ENCODE results near the gene PKDCC. TPM values are rescaled to one million over a fixed set of nuclear protein-coding genes. Genes with fewer than 3 reads are reported as not detected.

The PKDCC gene
- total and polyA plus RNA-seq, 2 of the 13 experiments (the other 11 are each of a cell fraction or from before 2014, with no cell fraction given): 52.6 to 58.8 TPM

DNA sequence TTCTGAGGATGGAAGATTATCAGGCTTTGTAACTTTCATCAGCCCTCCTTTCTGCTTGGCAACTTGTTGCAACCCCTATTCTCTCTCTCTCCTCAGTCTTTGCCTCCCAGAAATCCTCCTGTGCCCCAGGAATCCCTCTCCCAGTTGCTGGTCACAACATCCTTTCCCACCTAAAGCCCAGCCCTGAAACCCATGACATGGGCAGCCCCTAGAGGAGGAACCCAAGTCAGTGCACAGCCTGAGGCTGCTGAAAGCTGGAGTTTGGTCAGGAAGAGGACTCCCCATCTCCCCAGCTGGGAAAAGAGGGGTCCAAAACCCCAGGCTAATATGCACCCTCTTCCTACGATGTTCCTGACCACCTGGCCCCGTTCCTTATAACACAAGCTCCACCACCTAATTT lies 29.5 kb downstream of the PKDCC start (continued):
- TF ChIP-seq, protein P1, sequence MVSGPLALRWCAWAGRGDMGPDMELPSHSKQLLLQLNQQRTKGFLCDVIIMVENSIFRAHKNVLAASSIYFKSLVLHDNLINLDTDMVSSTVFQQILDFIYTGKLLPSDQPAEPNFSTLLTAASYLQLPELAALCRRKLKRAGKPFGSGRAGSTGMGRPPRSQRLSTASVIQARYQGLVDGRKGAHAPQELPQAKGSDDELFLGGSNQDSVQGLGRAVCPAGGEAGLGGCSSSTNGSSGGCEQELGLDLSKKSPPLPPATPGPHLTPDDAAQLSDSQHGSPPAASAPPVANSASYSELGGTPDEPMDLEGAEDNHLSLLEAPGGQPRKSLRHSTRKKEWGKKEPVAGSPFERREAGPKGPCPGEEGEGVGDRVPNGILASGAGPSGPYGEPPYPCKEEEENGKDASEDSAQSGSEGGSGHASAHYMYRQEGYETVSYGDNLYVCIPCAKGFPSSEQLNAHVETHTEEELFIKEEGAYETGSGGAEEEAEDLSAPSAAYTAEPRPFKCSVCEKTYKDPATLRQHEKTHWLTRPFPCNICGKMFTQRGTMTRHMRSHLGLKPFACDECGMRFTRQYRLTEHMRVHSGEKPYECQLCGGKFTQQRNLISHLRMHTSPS (CRISPR knock-in tag; IDR thresholded peaks at IDR 0.05; ENCODE audit: low read depth): no peak
- TF ChIP-seq HOXA9 (CRISPR knock-in tag; IDR thresholded peaks at IDR 0.05; ENCODE audit: borderline replicate concordance) (no peak), KLF11 (CRISPR knock-in tag; IDR thresholded peaks at IDR 0.05) (no peak), U2AF2 (IDR thresholded peaks at IDR 0.05; ENCODE audit: low read depth, low read length) (no peak), ZNF572 (CRISPR knock-in tag; IDR thresholded peaks at IDR 0.05) (no peak), ZNF75D (CRISPR knock-in tag; IDR thresholded peaks at IDR 0.05; ENCODE audit: borderline replicate concordance) (no peak), MED8 (CRISPR knock-in tag; IDR thresholded peaks at IDR 0.05; ENCODE audit: insufficient replicate concordance) (no peak), STAG1 (CRISPR knock-in tag; IDR thresholded peaks at IDR 0.05) (peak; percentile 88), MLX (CRISPR knock-in tag; IDR thresholded peaks at IDR 0.05) (no peak), SMC3 (IDR thresholded peaks at IDR 0.05; ENCODE audit: low read length) (peak; percentile 82), CSRNP2 (CRISPR knock-in tag; conservative IDR thresholded peaks at IDR 0.05; ENCODE audit: low read depth) (no peak), FLYWCH1 (CRISPR knock-in tag; IDR thresholded peaks at IDR 0.05) (no peak)
- TF ChIP-seq, protein P2, sequence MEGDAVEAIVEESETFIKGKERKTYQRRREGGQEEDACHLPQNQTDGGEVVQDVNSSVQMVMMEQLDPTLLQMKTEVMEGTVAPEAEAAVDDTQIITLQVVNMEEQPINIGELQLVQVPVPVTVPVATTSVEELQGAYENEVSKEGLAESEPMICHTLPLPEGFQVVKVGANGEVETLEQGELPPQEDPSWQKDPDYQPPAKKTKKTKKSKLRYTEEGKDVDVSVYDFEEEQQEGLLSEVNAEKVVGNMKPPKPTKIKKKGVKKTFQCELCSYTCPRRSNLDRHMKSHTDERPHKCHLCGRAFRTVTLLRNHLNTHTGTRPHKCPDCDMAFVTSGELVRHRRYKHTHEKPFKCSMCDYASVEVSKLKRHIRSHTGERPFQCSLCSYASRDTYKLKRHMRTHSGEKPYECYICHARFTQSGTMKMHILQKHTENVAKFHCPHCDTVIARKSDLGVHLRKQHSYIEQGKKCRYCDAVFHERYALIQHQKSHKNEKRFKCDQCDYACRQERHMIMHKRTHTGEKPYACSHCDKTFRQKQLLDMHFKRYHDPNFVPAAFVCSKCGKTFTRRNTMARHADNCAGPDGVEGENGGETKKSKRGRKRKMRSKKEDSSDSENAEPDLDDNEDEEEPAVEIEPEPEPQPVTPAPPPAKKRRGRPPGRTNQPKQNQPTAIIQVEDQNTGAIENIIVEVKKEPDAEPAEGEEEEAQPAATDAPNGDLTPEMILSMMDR (CRISPR knock-in tag; IDR thresholded peaks at IDR 0.05): peak; percentile 84

Measured in HepG2 (cell line).